A549 treated with CORT108297 at 1 μM for 4 hours (cell line): Measurements from ENCODE around the gene ZC3H18. TPM values are rescaled to one million over a fixed set of nuclear protein-coding genes. Genes with fewer than 3 reads are reported as not detected.

Source experiments
- total RNA-seq: library from RNA; stranded (reverse); fragments of 200-300 nt; extraction: Qiagen RNA extraction; gene quantifications from 5 replicates; pipeline ENCODE4 v1.2.3, GENCODE V29; 2022

The ZC3H18 gene
- total RNA-seq = 50.1 to 53.6 TPM (median 53.0 TPM) in 5 replicates

DNA sequence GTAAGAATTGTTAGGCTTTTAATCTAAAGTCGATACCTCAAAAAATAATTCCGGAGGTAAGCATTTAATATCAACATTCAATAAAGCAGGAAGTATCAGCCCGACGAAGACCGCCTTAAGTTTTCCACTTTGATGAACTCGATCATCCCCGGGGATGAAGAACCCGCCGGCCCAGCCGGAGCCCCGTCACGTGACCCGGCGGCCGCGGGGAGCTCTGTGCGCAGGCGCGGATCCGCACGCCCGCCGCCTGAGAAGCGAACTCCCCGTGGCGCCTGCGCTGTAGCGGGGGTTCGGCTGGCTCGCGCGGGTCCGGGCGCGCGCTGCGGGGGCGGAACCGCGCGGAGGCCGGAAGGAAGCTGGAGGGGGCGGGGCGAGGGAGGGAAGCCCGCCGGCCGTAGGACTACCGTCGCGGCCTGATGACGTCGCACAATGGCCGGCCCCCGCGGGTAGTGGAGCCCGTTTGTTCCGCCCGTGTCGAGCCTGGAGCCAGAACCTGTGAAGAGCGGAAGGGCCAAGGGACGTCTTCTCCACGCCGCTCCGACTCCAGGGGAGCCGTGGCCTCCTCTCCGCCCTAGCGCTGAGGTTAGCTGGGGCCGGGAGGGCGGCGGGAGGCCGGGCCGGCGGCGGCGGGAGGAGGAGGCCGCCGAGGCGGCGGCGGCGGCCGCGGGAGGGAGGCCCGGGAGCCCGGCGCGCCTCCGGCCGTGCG, at the start of gene ZC3H18:
TSS of gene ZC3H18 (plus strand) at position 419 of the 706 bp plus-strand sequence. CDS start 6,721 bp downstream, outside the sequence.

GRCh38 chr16:88638323-88639230, 68.4 kb downstream of the ZC3H18 start, which contains the start of gene IL17C:
TSS of gene IL17C (plus strand) at chr16:88638572. CDS start at chr16:88638642, 70 bp downstream.

DNA sequence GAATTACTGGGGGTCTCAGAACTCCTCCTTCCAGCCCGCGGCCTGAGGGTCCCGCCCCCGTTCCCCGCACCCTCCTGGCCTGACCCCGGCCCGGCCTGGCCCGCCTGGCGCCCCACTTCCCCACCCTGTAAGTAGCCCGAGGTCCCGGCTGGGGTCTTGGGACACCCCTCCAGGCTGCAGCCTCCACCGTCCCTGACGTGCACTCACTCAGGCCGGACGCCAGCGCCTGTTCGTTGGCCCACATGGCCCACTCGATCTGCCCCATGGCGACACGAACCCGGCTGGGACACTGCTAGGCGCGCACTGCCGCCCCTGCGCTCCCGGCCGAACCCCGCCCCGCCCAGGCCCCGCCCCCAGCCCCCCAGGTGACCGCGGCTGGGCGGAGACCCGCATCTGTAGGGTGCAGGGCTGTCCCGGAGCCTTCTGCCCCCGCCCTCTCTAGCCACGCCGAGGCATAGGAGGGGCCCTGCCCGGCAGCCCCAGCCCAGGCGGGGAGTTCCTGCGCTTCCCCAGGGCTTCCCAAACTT, 80.6 kb downstream of the ZC3H18 start, which contains the start of gene CYBA:
TSS of gene CYBA (minus strand) at position 305 of the 527 bp plus-strand sequence. CDS start at position 265, 40 bp downstream.

DNA sequence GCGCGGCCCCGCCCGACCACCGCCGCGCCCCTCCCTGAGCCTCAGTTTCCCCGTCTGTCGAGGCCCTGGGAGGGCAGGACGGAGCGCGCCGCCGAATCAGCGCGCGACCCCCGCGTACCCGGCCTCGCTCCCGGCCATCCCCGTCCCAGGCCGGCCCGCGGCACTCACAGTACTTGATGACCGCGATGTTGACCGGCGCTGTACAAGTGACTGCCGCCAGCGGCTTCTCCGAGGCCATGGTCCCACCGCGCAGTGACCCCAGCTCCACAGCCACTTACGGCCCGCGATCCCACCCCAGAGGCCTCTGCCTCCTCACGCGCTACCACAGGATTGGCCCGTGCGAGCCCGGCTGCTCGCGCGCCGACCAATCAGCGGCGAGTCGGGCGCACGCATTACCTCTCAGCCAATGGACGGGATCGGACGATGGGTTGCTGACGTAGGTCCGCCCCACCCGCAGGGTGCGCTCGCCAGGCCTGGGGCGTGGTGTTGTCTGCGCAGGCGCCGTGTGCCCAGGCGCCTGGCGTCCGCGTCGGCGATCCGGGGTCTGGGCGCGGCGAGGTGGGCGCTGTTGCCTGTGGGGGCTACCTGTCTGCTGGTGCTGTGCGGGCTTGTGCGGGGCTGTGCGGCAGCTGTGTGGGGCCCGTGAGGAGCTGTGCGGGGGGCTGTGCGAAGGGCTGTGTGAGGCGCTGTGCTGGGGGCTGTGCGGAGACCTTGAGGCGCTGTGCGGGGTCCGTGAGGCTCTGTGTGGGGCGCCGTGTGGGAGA, 92.8 kb downstream of the ZC3H18 start, which contains the start of gene MVD:
TSS of gene MVD (minus strand) at position 249 of the 764 bp plus-strand sequence. CDS start at position 238, 11 bp downstream.

Other genes with a start within 250 kb of the ZC3H18 start
- gene ZNF469, start 187.4 kb upstream of the ZC3H18 start, total RNA-seq = 8.3 to 15.5 TPM (median 13.0 TPM) in 5 replicates
- gene ZFPM1, start 117.1 kb upstream of the ZC3H18 start, total RNA-seq = 5.3 to 8.6 TPM (median 7.8 TPM) in 5 replicates
- not detected in 5 replicates for gene IL17C, start 68.2 kb downstream of the ZC3H18 start, total RNA-seq
- gene CYBA, start 80.7 kb downstream of the ZC3H18 start, total RNA-seq = 230 to 330 TPM (median 300 TPM) in 5 replicates
- 20.3 to 24.6 TPM (median 23.8 TPM) in 5 replicates for gene MVD, start 92.7 kb downstream of the ZC3H18 start, total RNA-seq
- 0.14 to 0.28 TPM (median 0.16 TPM) in 5 replicates for gene SNAI3, start 116.1 kb downstream of the ZC3H18 start, total RNA-seq
- 11.7 to 18.3 TPM (median 17.1 TPM) in 5 replicates for gene RNF166, start 136.0 kb downstream of the ZC3H18 start, total RNA-seq
- gene CTU2, start 136.1 kb downstream of the ZC3H18 start, total RNA-seq = 24.3 to 36.6 TPM (median 33.9 TPM) in 5 replicates
- gene PIEZO1, start 214.8 kb downstream of the ZC3H18 start, total RNA-seq = 100 to 156 TPM (median 149 TPM) in 5 replicates
- 28.0 to 36.0 TPM (median 34.9 TPM) in 5 replicates for gene CDT1, start 233.4 kb downstream of the ZC3H18 start, total RNA-seq
- gene APRT, start 241.5 kb downstream of the ZC3H18 start, total RNA-seq = 277 to 450 TPM (median 414 TPM) in 5 replicates